ENCODE results near the gene DLGAP1. TPM values are rescaled to one million over a fixed set of nuclear protein-coding genes. Genes with fewer than 3 reads are reported as not detected.

The DLGAP1 gene
- total and polyA plus RNA-seq, 2 experiments from 2014 or later = 17.0 to 48.5 TPM

GRCh38 chr18:3605486-3605952 is 849.6 kb downstream of the DLGAP1 start:
- H3K27ac Mint-ChIP-seq = no peak overlapping the region
- Histone ChIP-seq H4K20me1 (replicated peaks; ENCODE audit: insufficient read depth) (no peaks in the 10 kb centered on the region), H3K27ac (ENCODE audit: low read depth) (peak overlapping the region; percentile 98), H3K4me3 (peak overlapping the region; percentile 70), H3K79me2 (replicated peaks; ENCODE audit: insufficient read depth) (peaks cover 36% of the 10 kb centered on the region), H3K4me1 (ENCODE audit: insufficient read depth) (peaks cover 26% of the 10 kb centered on the region), H3K27me3 (ENCODE audit: insufficient read depth) (no peaks in the 10 kb centered on the region), H3F3A (replicated peaks; ENCODE audit: low read depth) (peaks cover 15% of the 10 kb centered on the region), H3K4me2 (peak overlapping the region; percentile 75), H2AFZ (no peak overlapping the region), H3K9me2 (ENCODE audit: insufficient read depth) (no peaks in the 10 kb centered on the region), H3K36me3 (ENCODE audit: insufficient read depth) (peaks cover 4% of the 10 kb centered on the region; the same call in 1 of the 2 replicates)
- H3K27me3 Mint-ChIP-seq (ENCODE audit: insufficient read depth, low read depth, poor library complexity) = peaks cover 13% of the 10 kb centered on the region
- no peaks in the 10 kb centered on the region; the same call in 1 of the 3 replicates for H3K9me3 Mint-ChIP-seq
- no peak for DNase-seq (ENCODE audit: low spot score)
- H3K4me3 Mint-ChIP-seq = no peak overlapping the region
- ATAC-seq = no peak
- H3K4me1 Mint-ChIP-seq = peaks cover 28% of the 10 kb centered on the region
- no peak for TF ChIP-seq ZNF114 (CRISPR knock-in tag; IDR thresholded peaks at IDR 0.05)
- peaks cover 5% of the 10 kb centered on the region; the same call in 2 of the 3 replicates for H3K36me3 Mint-ChIP-seq (ENCODE audit: low read depth)

GRCh38 chr18:3604498-3605408 is 850.4 kb downstream of the DLGAP1 start:
- peaks cover 26% of the 10 kb centered on the region for H3K4me1 ChIP-seq (ENCODE audit: insufficient read depth)
- Mint-ChIP-seq H3K27ac (no peak overlapping the region), H3K4me1 (peaks cover 26% of the 10 kb centered on the region), H3K36me3 (ENCODE audit: low read depth) (no peaks in the 10 kb centered on the region; the same call in 2 of the 3 replicates), H3K9me3 (no peaks in the 10 kb centered on the region; the same call in 2 of the 3 replicates), H3K4me3 (no peak overlapping the region), H3K27me3 (ENCODE audit: insufficient read depth, low read depth, poor library complexity) (peaks cover 13% of the 10 kb centered on the region)
- no peaks in the 10 kb centered on the region for H3K9me2 ChIP-seq (ENCODE audit: insufficient read depth)
- H3K36me3 ChIP-seq (ENCODE audit: insufficient read depth) = peaks cover 4% of the 10 kb centered on the region; the same call in 1 of the 2 replicates
- H4K20me1 ChIP-seq (replicated peaks; ENCODE audit: insufficient read depth) = no peaks in the 10 kb centered on the region
- no peaks in the 10 kb centered on the region for H3K27me3 ChIP-seq (ENCODE audit: insufficient read depth)
- ATAC-seq = no peak
- H3K79me2 ChIP-seq (replicated peaks; ENCODE audit: insufficient read depth) = peaks cover 36% of the 10 kb centered on the region
- H3K27ac ChIP-seq (ENCODE audit: low read depth) = peak overlapping the region; percentile 98
- H2AFZ ChIP-seq = no peak overlapping the region
- peak overlapping the region; percentile 75 for H3K4me2 ChIP-seq
- H3K4me3 ChIP-seq = peak overlapping the region; percentile 70
- DNase-seq (ENCODE audit: low spot score) = peak; percentile 54
- H3F3A ChIP-seq (replicated peaks; ENCODE audit: low read depth) = peaks cover 11% of the 10 kb centered on the region
- TF ChIP-seq ZNF462 (CRISPR knock-in tag; IDR thresholded peaks at IDR 0.05) (no peak), POLR2AphosphoS5 (IDR thresholded peaks at IDR 0.05; ENCODE audit: low read depth) (peak; percentile 28; the same call in 1 of the 2 replicates)

Data from GM23338 (cell line).